ENCODE results near the gene TSPEAR.

Gene TSPEAR

GRCh38 chr21:44569861-44570517, 141.4 kb downstream of the TSPEAR start:
- in situ Hi-C loops (cut with MboI; ENCODE audit: low pct_unique_long_range_greater_than_20kb, low sequenced_read_pairs, unreplicated experiment), result no loop called here
- DNase-seq (ENCODE audit: low spot score), result no peak
- TF ChIP-seq CTCF (IDR thresholded peaks at IDR 0.05; ENCODE audit: extremely low read depth, insufficient read depth, missing control alignments), result no peak

GRCh38 chr21:44568667-44569556, 142.5 kb downstream of the TSPEAR start:
- in situ Hi-C loops (cut with MboI; ENCODE audit: low pct_unique_long_range_greater_than_20kb, low sequenced_read_pairs, unreplicated experiment), result no loop called here
- no peak for DNase-seq (ENCODE audit: low spot score)
- no peak for TF ChIP-seq CTCF (IDR thresholded peaks at IDR 0.05; ENCODE audit: extremely low read depth, insufficient read depth, missing control alignments)

GRCh38 chr21:44568261-44568660, 143.1 kb downstream of the TSPEAR start:
- in situ Hi-C loops (cut with MboI; ENCODE audit: low pct_unique_long_range_greater_than_20kb, low sequenced_read_pairs, unreplicated experiment), result no loop called here
- no peak for TF ChIP-seq CTCF (IDR thresholded peaks at IDR 0.05; ENCODE audit: extremely low read depth, insufficient read depth, missing control alignments)
- DNase-seq (ENCODE audit: low spot score), result no peak

- in situ Hi-C loops (cut with MboI; ENCODE audit: low pct_unique_long_range_greater_than_20kb, low sequenced_read_pairs, unreplicated experiment), result no loop called here
Measured at GRCh38 chr21:44567481-44568171, 143.7 kb downstream of the TSPEAR start.

GRCh38 chr21:44566403-44566802, 145.0 kb downstream of the TSPEAR start:
- in situ Hi-C loops (cut with MboI; ENCODE audit: low pct_unique_long_range_greater_than_20kb, low sequenced_read_pairs, unreplicated experiment), result no loop called here

More at GRCh38 chr21:44567481-44568171, 143.7 kb downstream of the TSPEAR start:
- TF ChIP-seq CTCF (IDR thresholded peaks at IDR 0.05; ENCODE audit: extremely low read depth, insufficient read depth, missing control alignments), result no peak
- no peak for DNase-seq (ENCODE audit: low spot score)

More at GRCh38 chr21:44566403-44566802, 145.0 kb downstream of the TSPEAR start:
- TF ChIP-seq CTCF (IDR thresholded peaks at IDR 0.05; ENCODE audit: extremely low read depth, insufficient read depth, missing control alignments), result no peak
- no peak for DNase-seq (ENCODE audit: low spot score)

Measured in GM13977 (cell line).